ENCODE data around the gene CBY1.

Gene CBY1

GRCh38 chr22:38629108-38629507, 27.3 kb upstream of the CBY1 start:
- no peak overlapping the region for H3K27ac ChIP-seq (ENCODE audit: low read length)
- no peak overlapping the region for H3K9ac ChIP-seq (ENCODE audit: low read length)
- H3K4me3 ChIP-seq (ENCODE audit: low read length), result no peak overlapping the region
- no peaks in the 10 kb centered on the region for H3K9me3 ChIP-seq (replicated peaks; ENCODE audit: insufficient read depth, low read length)
- TF ChIP-seq EZH2phosphoT487 (IDR thresholded peaks at IDR 0.05; ENCODE audit: low read length) (no peak), EZH2 (optimal IDR thresholded peaks at IDR 0.05; ENCODE audit: low read depth, low read length) (no peak), CTCF (IDR thresholded peaks at IDR 0.05; ENCODE audit: low read length) (no peak)
- no peak overlapping the region for H3K4me2 ChIP-seq (ENCODE audit: low read depth, low read length)
- H3K36me3 ChIP-seq (replicated peaks; ENCODE audit: insufficient read depth, low read length), result no peaks in the 10 kb centered on the region
- H4K20me1 ChIP-seq (ENCODE audit: insufficient read depth, low read length), result no peaks in the 10 kb centered on the region
- no peaks in the 10 kb centered on the region for H3K9me2 ChIP-seq (replicated peaks; ENCODE audit: insufficient read depth, low read length)
- no peak overlapping the region for H2AFZ ChIP-seq (ENCODE audit: low read length)
- H3K27me3 ChIP-seq (replicated peaks; ENCODE audit: insufficient read depth, low read length), result no peaks in the 10 kb centered on the region
- no peaks in the 10 kb centered on the region for H3K79me2 ChIP-seq (ENCODE audit: low read length)
- H3K4me1 ChIP-seq (ENCODE audit: low read length), result peaks cover 4% of the 10 kb centered on the region; the same call in 1 of the 2 replicates
- H3F3A ChIP-seq (ENCODE audit: insufficient read depth, low read length), result no peaks in the 10 kb centered on the region
- no peak for DNase-seq

GRCh38 chr22:38631724-38632123, 24.7 kb upstream of the CBY1 start:
- Histone ChIP-seq H4K20me1 (ENCODE audit: insufficient read depth, low read length) (no peaks in the 10 kb centered on the region), H3F3A (ENCODE audit: insufficient read depth, low read length) (no peaks in the 10 kb centered on the region), H3K27me3 (replicated peaks; ENCODE audit: insufficient read depth, low read length) (no peaks in the 10 kb centered on the region), H3K4me2 (ENCODE audit: low read depth, low read length) (no peak overlapping the region), H3K9ac (ENCODE audit: low read length) (no peak overlapping the region), H3K9me3 (replicated peaks; ENCODE audit: insufficient read depth, low read length) (no peaks in the 10 kb centered on the region), H3K9me2 (replicated peaks; ENCODE audit: insufficient read depth, low read length) (no peaks in the 10 kb centered on the region), H3K4me1 (ENCODE audit: low read length) (peaks cover 4% of the 10 kb centered on the region; the same call in 1 of the 2 replicates), H3K36me3 (replicated peaks; ENCODE audit: insufficient read depth, low read length) (no peaks in the 10 kb centered on the region), H3K79me2 (ENCODE audit: low read length) (no peaks in the 10 kb centered on the region), H2AFZ (ENCODE audit: low read length) (peak overlapping the region; percentile 15; the same call in 1 of the 2 replicates), H3K27ac (ENCODE audit: low read length) (no peak overlapping the region), H3K4me3 (ENCODE audit: low read length) (no peak overlapping the region)
- DNase-seq, result no peak
- TF ChIP-seq EZH2 (optimal IDR thresholded peaks at IDR 0.05; ENCODE audit: low read depth, low read length) (no peak), EZH2phosphoT487 (IDR thresholded peaks at IDR 0.05; ENCODE audit: low read length) (no peak), CTCF (IDR thresholded peaks at IDR 0.05; ENCODE audit: low read length) (no peak)

DNA sequence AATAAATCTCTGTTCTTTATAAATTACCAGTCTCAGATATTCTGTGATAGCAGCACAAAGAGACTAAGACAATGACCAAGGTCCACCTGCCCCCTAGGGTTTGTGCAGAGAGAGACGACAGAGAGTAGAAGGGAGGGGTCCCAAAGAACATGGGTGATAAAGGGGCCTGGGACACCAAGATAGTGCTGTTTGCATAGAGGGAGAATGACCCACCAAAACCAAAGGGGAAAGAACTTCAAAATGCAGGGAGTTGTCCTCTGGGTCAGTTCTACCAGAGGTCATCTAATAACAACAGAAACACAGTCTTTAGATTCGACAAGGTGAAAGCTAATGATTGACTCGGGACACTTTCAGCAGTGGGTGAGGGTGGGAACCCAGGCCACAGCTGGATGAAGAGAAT, 23.9 kb upstream of the CBY1 start:
- no peak overlapping the region for H3K4me2 ChIP-seq (ENCODE audit: low read depth, low read length)
- H3K4me1 ChIP-seq (ENCODE audit: low read length), result peaks cover 4% of the 10 kb centered on the region; the same call in 1 of the 2 replicates
- DNase-seq, result no peak
- H3K9me2 ChIP-seq (replicated peaks; ENCODE audit: insufficient read depth, low read length), result no peaks in the 10 kb centered on the region
- H3K9me3 ChIP-seq (replicated peaks; ENCODE audit: insufficient read depth, low read length), result no peaks in the 10 kb centered on the region
- no peak overlapping the region for H2AFZ ChIP-seq (ENCODE audit: low read length)
- no peaks in the 10 kb centered on the region for H3K79me2 ChIP-seq (ENCODE audit: low read length)
- H3F3A ChIP-seq (ENCODE audit: insufficient read depth, low read length), result no peaks in the 10 kb centered on the region
- H3K9ac ChIP-seq (ENCODE audit: low read length), result no peak overlapping the region
- H3K27me3 ChIP-seq (replicated peaks; ENCODE audit: insufficient read depth, low read length), result no peaks in the 10 kb centered on the region
- no peak overlapping the region for H3K4me3 ChIP-seq (ENCODE audit: low read length)
- TF ChIP-seq EZH2 (optimal IDR thresholded peaks at IDR 0.05; ENCODE audit: low read depth, low read length), result no peak
- TF ChIP-seq EZH2phosphoT487 (IDR thresholded peaks at IDR 0.05; ENCODE audit: low read length), result no peak
- no peak for TF ChIP-seq CTCF (IDR thresholded peaks at IDR 0.05; ENCODE audit: low read length)
- no peaks in the 10 kb centered on the region for H4K20me1 ChIP-seq (ENCODE audit: insufficient read depth, low read length)
- H3K27ac ChIP-seq (ENCODE audit: low read length), result no peak overlapping the region
- H3K36me3 ChIP-seq (replicated peaks; ENCODE audit: insufficient read depth, low read length), result no peaks in the 10 kb centered on the region

Measured in MM.1S (cell line).